Measurements from ENCODE around the gene NFIL3.

NFIL3 gene

DNA sequence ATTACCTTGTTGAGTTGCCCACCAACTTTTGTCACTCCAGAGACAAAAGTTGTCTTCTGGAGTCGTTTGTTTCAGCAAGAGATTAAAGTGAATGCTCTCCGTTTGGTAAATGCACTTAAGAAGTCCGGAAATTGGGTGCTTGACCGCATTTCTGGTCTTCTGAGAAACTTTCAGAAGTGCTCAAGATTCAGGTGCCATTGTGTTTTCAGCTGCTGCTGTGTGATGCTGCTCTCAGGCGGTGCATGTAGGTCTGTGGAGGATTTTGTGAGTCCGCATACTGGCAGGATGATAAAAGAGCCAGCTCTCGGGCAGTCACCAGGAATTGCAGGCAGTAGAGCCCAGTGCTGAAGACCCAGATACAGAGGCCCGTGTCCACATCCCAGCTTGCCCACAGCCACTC lies 5.9 kb upstream of the NFIL3 start:
- no peak overlapping the region for H4K8ac ChIP-seq (ENCODE audit: low read depth, low read length)
- H3K4me3 ChIP-seq (ENCODE audit: low read depth, low read length) = no peak overlapping the region
- H3K23ac ChIP-seq (ENCODE audit: low read length) = no peak overlapping the region
- no peak overlapping the region for H2BK12ac ChIP-seq (ENCODE audit: low read length)
- DNase-seq = no peak
- no peak overlapping the region for H3K4me2 ChIP-seq (ENCODE audit: low read length)
- no peak overlapping the region for H4K91ac ChIP-seq (ENCODE audit: low read depth, low read length)
- H2AFZ ChIP-seq (ENCODE audit: insufficient read depth, low read length, poor library complexity) = no peak overlapping the region
- H3K79me2 ChIP-seq (ENCODE audit: control insufficient read depth, insufficient read depth, low read length, poor library complexity) = no peaks in the 10 kb centered on the region
- H3K14ac ChIP-seq (ENCODE audit: low read length) = no peak overlapping the region
- H3K9me3 ChIP-seq (ENCODE audit: insufficient read depth, low read depth, low read length) = peaks cover 4% of the 10 kb centered on the region
- H3K9ac ChIP-seq (ENCODE audit: low read length) = no peak overlapping the region
- H4K12ac ChIP-seq (ENCODE audit: low read depth, low read length) = no peak overlapping the region
- H3K27ac ChIP-seq (ENCODE audit: low read depth, low read length) = no peak overlapping the region
- no peak overlapping the region for H3K18ac ChIP-seq (ENCODE audit: low read length)
- peaks cover 3 to 5% of the 10 kb centered on the region in 2 experiments for H3K4me1 ChIP-seq (ENCODE audit: control insufficient read depth in 1 of 2, insufficient read depth in 2 of 2, low read length in 2 of 2)
- H2BK5ac ChIP-seq (ENCODE audit: low read depth, low read length, poor library complexity) = no peak overlapping the region
- H2AK5ac ChIP-seq (ENCODE audit: low read length) = no peak overlapping the region
- H3K36me3 ChIP-seq (ENCODE audit: control insufficient read depth in 1 of 2, insufficient read depth in 2 of 2, low read length in 2 of 2) = no peaks in the 10 kb centered on the region
- H3K79me1 ChIP-seq (ENCODE audit: low read length) = peaks cover 1% of the 10 kb centered on the region
- H3K27me3 ChIP-seq (ENCODE audit: insufficient read depth, low read length) = no peaks in the 10 kb centered on the region
- no peak overlapping the region for H2BK120ac ChIP-seq (ENCODE audit: insufficient read depth, low read length, poor library complexity)
- no peak overlapping the region for H3K4ac ChIP-seq (ENCODE audit: low read depth, low read length)
- WGBS (ENCODE audit: extremely low coverage, insufficient coverage, insufficient read length) = no CpG with 5 or more reads among the region's 8 CpGs

DNA sequence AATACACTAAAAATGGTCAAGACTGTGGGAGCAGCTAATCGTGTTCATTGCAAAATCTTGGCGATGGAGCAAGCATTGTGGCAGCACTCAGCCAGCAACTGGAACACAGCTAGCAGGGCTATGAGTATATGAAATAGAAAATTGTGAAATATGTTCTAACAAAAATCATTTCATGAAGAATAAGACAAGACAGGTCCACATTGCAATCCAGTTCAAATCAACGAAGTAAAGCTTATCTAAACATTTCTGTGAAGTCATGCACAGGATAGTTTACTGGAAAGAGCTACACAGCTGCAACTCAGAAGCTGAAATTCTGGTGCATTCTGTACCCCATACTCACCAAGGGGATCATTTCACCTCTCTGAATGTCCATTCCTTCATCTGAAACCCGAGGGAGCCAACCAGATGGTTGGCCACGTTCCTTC lies 5.3 kb upstream of the NFIL3 start:
- Histone ChIP-seq H3K14ac (ENCODE audit: low read length) (no peak overlapping the region), H3K9ac (ENCODE audit: low read length) (no peak overlapping the region), H4K91ac (ENCODE audit: low read depth, low read length) (no peak overlapping the region), H2BK5ac (ENCODE audit: low read depth, low read length, poor library complexity) (no peak overlapping the region), H4K12ac (ENCODE audit: low read depth, low read length) (no peak overlapping the region), H3K36me3 (ENCODE audit: control insufficient read depth in 1 of 2, insufficient read depth in 2 of 2, low read length in 2 of 2) (no peaks in the 10 kb centered on the region), H3K4me1 (ENCODE audit: control insufficient read depth in 1 of 2, insufficient read depth in 2 of 2, low read length in 2 of 2) (peaks cover 3 to 5% of the 10 kb centered on the region in 2 experiments), H3K27ac (ENCODE audit: low read depth, low read length) (no peak overlapping the region), H3K4me2 (ENCODE audit: low read length) (no peak overlapping the region), H4K8ac (ENCODE audit: low read depth, low read length) (no peak overlapping the region), H2BK120ac (ENCODE audit: insufficient read depth, low read length, poor library complexity) (no peak overlapping the region), H2BK12ac (ENCODE audit: low read length) (no peak overlapping the region), H3K79me1 (ENCODE audit: low read length) (peaks cover 7% of the 10 kb centered on the region), H3K23ac (ENCODE audit: low read length) (no peak overlapping the region), H3K79me2 (ENCODE audit: control insufficient read depth, insufficient read depth, low read length, poor library complexity) (peaks cover 4% of the 10 kb centered on the region), H3K27me3 (ENCODE audit: insufficient read depth, low read length) (no peaks in the 10 kb centered on the region), H2AK5ac (ENCODE audit: low read length) (no peak overlapping the region), H3K9me3 (ENCODE audit: insufficient read depth, low read depth, low read length) (peaks cover 4% of the 10 kb centered on the region), H3K18ac (ENCODE audit: low read length) (no peak overlapping the region), H3K4ac (ENCODE audit: low read depth, low read length) (no peak overlapping the region), H3K4me3 (ENCODE audit: low read depth, low read length) (no peak overlapping the region), H2AFZ (ENCODE audit: insufficient read depth, low read length, poor library complexity) (no peak overlapping the region)
- no peak for DNase-seq
- no CpG with 5 or more reads among the region's 5 CpGs for WGBS (ENCODE audit: extremely low coverage, insufficient coverage, insufficient read length)

DNA sequence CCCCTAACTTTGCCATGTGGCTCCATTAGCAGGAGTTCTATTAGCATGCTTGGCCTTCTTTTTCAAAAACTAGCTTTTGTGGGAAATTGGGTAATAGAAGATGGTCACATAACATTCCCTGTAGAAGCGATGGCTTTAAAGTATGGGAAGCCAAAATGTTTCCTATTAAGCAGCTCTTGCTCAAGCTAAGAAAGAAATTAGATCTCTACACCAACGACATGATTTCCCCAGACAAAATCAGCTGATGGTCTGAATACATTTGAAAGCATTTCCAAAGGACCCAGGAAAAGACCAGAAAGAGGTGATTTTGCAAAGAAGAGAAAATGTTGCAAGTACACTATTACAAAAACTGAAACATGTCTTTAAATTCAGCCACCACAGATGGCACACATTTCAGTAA lies 4.8 kb upstream of the NFIL3 start:
- Histone ChIP-seq H4K91ac (ENCODE audit: low read depth, low read length) (no peak overlapping the region), H2BK12ac (ENCODE audit: low read length) (no peak overlapping the region), H4K12ac (ENCODE audit: low read depth, low read length) (no peak overlapping the region), H3K79me1 (ENCODE audit: low read length) (peaks cover 8% of the 10 kb centered on the region), H3K23ac (ENCODE audit: low read length) (no peak overlapping the region), H3K79me2 (ENCODE audit: control insufficient read depth, insufficient read depth, low read length, poor library complexity) (peaks cover 5% of the 10 kb centered on the region), H3K9ac (ENCODE audit: low read length) (no peak overlapping the region), H3K14ac (ENCODE audit: low read length) (no peak overlapping the region), H3K4me1 (ENCODE audit: control insufficient read depth in 1 of 2, insufficient read depth in 2 of 2, low read length in 2 of 2) (peaks cover 3 to 5% of the 10 kb centered on the region in 2 experiments), H3K4me3 (ENCODE audit: low read depth, low read length) (no peak overlapping the region), H3K4me2 (ENCODE audit: low read length) (no peak overlapping the region), H3K27me3 (ENCODE audit: insufficient read depth, low read length) (no peaks in the 10 kb centered on the region), H4K8ac (ENCODE audit: low read depth, low read length) (no peak overlapping the region), H3K18ac (ENCODE audit: low read length) (no peak overlapping the region), H3K9me3 (ENCODE audit: insufficient read depth, low read depth, low read length) (peaks cover 4% of the 10 kb centered on the region), H3K36me3 (ENCODE audit: control insufficient read depth in 1 of 2, insufficient read depth in 2 of 2, low read length in 2 of 2) (no peaks in the 10 kb centered on the region), H2AK5ac (ENCODE audit: low read length) (no peak overlapping the region), H3K4ac (ENCODE audit: low read depth, low read length) (no peak overlapping the region), H3K27ac (ENCODE audit: low read depth, low read length) (no peak overlapping the region), H2BK5ac (ENCODE audit: low read depth, low read length, poor library complexity) (no peak overlapping the region), H2AFZ (ENCODE audit: insufficient read depth, low read length, poor library complexity) (no peak overlapping the region), H2BK120ac (ENCODE audit: insufficient read depth, low read length, poor library complexity) (no peak overlapping the region)
- no CpG with 5 or more reads among the region's 2 CpGs for WGBS (ENCODE audit: extremely low coverage, insufficient coverage, insufficient read length)
- no peak for DNase-seq

DNA sequence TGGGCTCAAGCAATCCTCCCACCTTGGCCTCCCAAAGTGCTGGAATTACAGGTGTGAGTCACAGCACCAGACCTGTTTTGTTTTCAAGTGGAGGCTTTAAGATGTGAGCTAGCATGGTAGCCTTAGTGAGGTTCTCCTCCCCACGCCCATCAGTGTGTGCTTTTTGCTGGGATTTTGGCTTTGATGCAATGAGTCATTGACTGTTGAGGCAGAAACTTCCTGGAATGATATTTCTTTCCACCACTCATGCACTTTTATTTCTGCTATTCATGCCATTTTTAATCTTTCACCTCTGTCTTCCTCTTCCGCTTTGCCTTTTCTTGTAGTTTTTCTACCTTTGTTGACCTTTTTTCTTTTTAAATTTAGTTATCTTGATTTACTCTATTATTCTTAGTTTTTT lies 4.2 kb upstream of the NFIL3 start:
- Histone ChIP-seq H3K23ac (ENCODE audit: low read length) (no peak overlapping the region), H3K9me3 (ENCODE audit: insufficient read depth, low read depth, low read length) (peaks cover 4% of the 10 kb centered on the region), H3K27ac (ENCODE audit: low read depth, low read length) (no peak overlapping the region), H4K91ac (ENCODE audit: low read depth, low read length) (no peak overlapping the region), H3K4me3 (ENCODE audit: low read depth, low read length) (no peak overlapping the region), H3K14ac (ENCODE audit: low read length) (no peak overlapping the region), H3K18ac (ENCODE audit: low read length) (no peak overlapping the region), H3K79me2 (ENCODE audit: control insufficient read depth, insufficient read depth, low read length, poor library complexity) (peaks cover 6% of the 10 kb centered on the region), H3K4me2 (ENCODE audit: low read length) (no peak overlapping the region), H4K8ac (ENCODE audit: low read depth, low read length) (no peak overlapping the region), H2BK12ac (ENCODE audit: low read length) (no peak overlapping the region), H3K79me1 (ENCODE audit: low read length) (peaks cover 11% of the 10 kb centered on the region), H2BK5ac (ENCODE audit: low read depth, low read length, poor library complexity) (no peak overlapping the region), H4K12ac (ENCODE audit: low read depth, low read length) (no peak overlapping the region), H2AFZ (ENCODE audit: insufficient read depth, low read length, poor library complexity) (no peak overlapping the region), H2BK120ac (ENCODE audit: insufficient read depth, low read length, poor library complexity) (no peak overlapping the region), H3K27me3 (ENCODE audit: insufficient read depth, low read length) (no peaks in the 10 kb centered on the region), H3K36me3 (ENCODE audit: control insufficient read depth in 1 of 2, insufficient read depth in 2 of 2, low read length in 2 of 2) (no peaks in the 10 kb centered on the region), H3K4me1 (ENCODE audit: control insufficient read depth in 1 of 2, insufficient read depth in 2 of 2, low read length in 2 of 2) (peaks cover 3 to 5% of the 10 kb centered on the region in 2 experiments), H3K4ac (ENCODE audit: low read depth, low read length) (no peak overlapping the region), H3K9ac (ENCODE audit: low read length) (no peak overlapping the region), H2AK5ac (ENCODE audit: low read length) (no peak overlapping the region)
- no CpG with 5 or more reads among the region's 2 CpGs for WGBS (ENCODE audit: extremely low coverage, insufficient coverage, insufficient read length)
- peak in 1 of 2 donors; percentile 28 for DNase-seq
